NCI-H510A treated with DMSO at 0.1 percent for 48 hours (cell line): ENCODE data around the gene GMDS.
A peak's percentile ranks its signal among the peaks of the same experiment; 100 is the strongest.

ENCODE experiments used
- DNase-seq: peaks from one replicate; lab custom pipeline; 2025; lab: John Stamatoyannopoulos, UW

The GMDS gene

GRCh38 chr6:1987640-1988039, 257.8 kb downstream of the GMDS start:
- no peak for DNase-seq

GRCh38 chr6:1986454-1987243, 258.8 kb downstream of the GMDS start:
- DNase-seq = peak; percentile 2

- no peak for DNase-seq
Measured at GRCh38 chr6:1984346-1984994, 260.9 kb downstream of the GMDS start.

GRCh38 chr6:1983850-1984249, 261.6 kb downstream of the GMDS start:
- DNase-seq = no peak

GRCh38 chr6:1972962-1973361, 272.4 kb downstream of the GMDS start:
- DNase-seq = no peak

GRCh38 chr6:1971612-1972011, 273.8 kb downstream of the GMDS start:
- no peak for DNase-seq

- DNase-seq = peak; percentile 64
Measured at GRCh38 chr6:1970151-1970561, 275.2 kb downstream of the GMDS start.

GRCh38 chr6:1966713-1967112, 278.7 kb downstream of the GMDS start:
- no peak for DNase-seq

- no peak for DNase-seq
Measured at GRCh38 chr6:1965596-1966224, 279.7 kb downstream of the GMDS start.

- DNase-seq = no peak
Measured at GRCh38 chr6:1963596-1963995, 281.8 kb downstream of the GMDS start.

GRCh38 chr6:1962201-1962600, 283.2 kb downstream of the GMDS start:
- no peak for DNase-seq

- no peak for DNase-seq
Measured at GRCh38 chr6:1960486-1961142, 284.8 kb downstream of the GMDS start.

- no peak for DNase-seq
Measured at GRCh38 chr6:1958257-1958656, 287.1 kb downstream of the GMDS start.

GRCh38 chr6:1957746-1958145, 287.7 kb downstream of the GMDS start:
- no peak for DNase-seq

- DNase-seq = no peak
Measured at GRCh38 chr6:1952740-1953360, 292.6 kb downstream of the GMDS start.

GRCh38 chr6:1950631-1951030, 294.8 kb downstream of the GMDS start:
- no peak for DNase-seq

GRCh38 chr6:1949538-1949937, 295.9 kb downstream of the GMDS start:
- no peak for DNase-seq

GRCh38 chr6:1947922-1948321, 297.5 kb downstream of the GMDS start:
- no peak for DNase-seq

- DNase-seq = no peak
Measured at GRCh38 chr6:1946583-1946982, 298.8 kb downstream of the GMDS start.

- DNase-seq = no peak
Measured at GRCh38 chr6:1945235-1945832, 300.1 kb downstream of the GMDS start.

- no peak for DNase-seq
Measured at GRCh38 chr6:1942834-1943233, 302.6 kb downstream of the GMDS start.

- no peak for DNase-seq
Measured at GRCh38 chr6:1941534-1941933, 303.9 kb downstream of the GMDS start.
